Osteocyte (in vitro differentiated cells): Measurements from ENCODE around the gene HAO1. TPM values are rescaled to one million over a fixed set of nuclear protein-coding genes. Genes with fewer than 3 reads are reported as not detected.

Source experiments
- DNase-seq: peaks from one replicate; pipeline ENCODE4 v3.0.0; 2021; ENCODE audit warnings: mixed read lengths; ENCODE audit not compliant: unreplicated experiment; ENCODE audit errors: extremely low spot score
- H3K27ac Mint-ChIP-seq: one replicate; pipeline ENCODE4 v1.8.0; 2021; ENCODE audit warnings: mild to moderate bottlenecking, mixed read lengths; ENCODE audit not compliant: unreplicated experiment
- H3K27me3 Mint-ChIP-seq: one replicate; pipeline ENCODE4 v1.8.0; 2021; ENCODE audit warnings: mixed read lengths; ENCODE audit not compliant: unreplicated experiment
- H3K36me3 Mint-ChIP-seq: one replicate; pipeline ENCODE4 v1.8.0; 2021; ENCODE audit warnings: mixed read lengths; ENCODE audit not compliant: unreplicated experiment
- H3K4me1 Mint-ChIP-seq: one replicate; pipeline ENCODE4 v1.8.0; 2021; ENCODE audit warnings: mixed read lengths; ENCODE audit not compliant: unreplicated experiment
- H3K4me3 Mint-ChIP-seq: one replicate; pipeline ENCODE4 v1.8.0; 2021; ENCODE audit warnings: mild to moderate bottlenecking, moderate library complexity, mixed read lengths; ENCODE audit not compliant: unreplicated experiment
- H3K9me3 Mint-ChIP-seq: one replicate; pipeline ENCODE4 v1.8.0; 2021; ENCODE audit warnings: mixed read lengths; ENCODE audit not compliant: unreplicated experiment
- CTCF ChIP-seq: fragments of 200-600 bp; sonication (generic); IDR thresholded peaks from 2 replicates; pipeline ENCODE4 v1.5.0; 2021; ENCODE audit warnings: antibody characterized with exemption, mild to moderate bottlenecking, moderate library complexity
- total RNA-seq: library from RNA; stranded (reverse); gene quantifications from 2 replicates; pipeline ENCODE4 v1.2.1, GENCODE V29; 2021

The HAO1 gene
- total RNA-seq, 1 donor from 2014 or later, result not detected

- H3K27me3 Mint-ChIP-seq, result peaks cover 4% of the 10 kb centered on the region
- no peak overlapping the region for H3K4me3 Mint-ChIP-seq
- no peaks in the 10 kb centered on the region for H3K9me3 Mint-ChIP-seq
- H3K36me3 Mint-ChIP-seq, result no peaks in the 10 kb centered on the region
- H3K4me1 Mint-ChIP-seq, result no peaks in the 10 kb centered on the region
- DNase-seq, result no peak
- H3K27ac Mint-ChIP-seq, result no peak overlapping the region
- TF ChIP-seq CTCF, result no peak
Measured at GRCh38 chr20:7855545-7855944, 84.7 kb downstream of the HAO1 start.

- no peak for TF ChIP-seq CTCF
- Mint-ChIP-seq H3K9me3 (no peaks in the 10 kb centered on the region), H3K27ac (no peak overlapping the region), H3K27me3 (peaks cover 15% of the 10 kb centered on the region), H3K4me1 (no peaks in the 10 kb centered on the region), H3K4me3 (no peak overlapping the region), H3K36me3 (no peaks in the 10 kb centered on the region)
- DNase-seq, result no peak
Measured at GRCh38 chr20:7853493-7853892, 86.8 kb downstream of the HAO1 start.

GRCh38 chr20:7850775-7851490, 89.3 kb downstream of the HAO1 start:
- no peak for DNase-seq
- Mint-ChIP-seq H3K27me3 (peaks cover 24% of the 10 kb centered on the region), H3K36me3 (no peaks in the 10 kb centered on the region), H3K27ac (no peak overlapping the region), H3K9me3 (no peaks in the 10 kb centered on the region), H3K4me1 (no peaks in the 10 kb centered on the region), H3K4me3 (no peak overlapping the region)
- TF ChIP-seq CTCF, result no peak

GRCh38 chr20:7849675-7850074, 90.6 kb downstream of the HAO1 start:
- no peaks in the 10 kb centered on the region for H3K4me1 Mint-ChIP-seq
- no peak for TF ChIP-seq CTCF
- H3K27ac Mint-ChIP-seq, result no peak overlapping the region
- no peaks in the 10 kb centered on the region for H3K9me3 Mint-ChIP-seq
- peaks cover 24% of the 10 kb centered on the region for H3K27me3 Mint-ChIP-seq
- no peak overlapping the region for H3K4me3 Mint-ChIP-seq
- DNase-seq, result no peak
- H3K36me3 Mint-ChIP-seq, result no peaks in the 10 kb centered on the region

GRCh38 chr20:7848351-7848750, 91.9 kb downstream of the HAO1 start:
- Mint-ChIP-seq H3K9me3 (no peaks in the 10 kb centered on the region), H3K27me3 (peaks cover 24% of the 10 kb centered on the region), H3K36me3 (no peaks in the 10 kb centered on the region), H3K27ac (no peak overlapping the region), H3K4me3 (no peak overlapping the region), H3K4me1 (no peaks in the 10 kb centered on the region)
- TF ChIP-seq CTCF, result no peak
- DNase-seq, result no peak
